Lower leg skin (tissue), 4 donors: ENCODE measurements around the gene SERTM1. TPM values are rescaled to one million over a fixed set of nuclear protein-coding genes. Genes with fewer than 3 reads are reported as not detected.

ENCODE experiments used
- DNase-seq, 2 donors: peaks; one replicate each; pipeline ENCODE4 v3.0.0-alpha.2; 2019; ENCODE audit warnings: low spot score in 2 of 2
- H3K4me3 ChIP-seq: fragments of 200-600 bp; sonication (generic); 2 replicates; pipeline ENCODE4 v1.5.1; 2017; ENCODE audit warnings: mild to moderate bottlenecking, low read depth; ENCODE audit not compliant: poor library complexity, severe bottlenecking
- CTCF ChIP-seq, 3 donors: fragments of 450-650 bp; IDR thresholded peaks; one replicate each; pipeline ENCODE4 v1.5.1; 2016; ENCODE audit warnings: antibody characterized with exemption in 3 of 3, mild to moderate bottlenecking in 3 of 3, moderate library complexity in 2 of 3
- POLR2A ChIP-seq, 2 donors: fragments of 450-650 bp; IDR thresholded peaks; one replicate each; pipeline ENCODE4 v1.6.1; 2016 to 2017; ENCODE audit warnings: antibody characterized with exemption in 2 of 2, mild to moderate bottlenecking in 1 of 2, moderate library complexity in 1 of 2
- WGBS, 2 donors: methylation state at CpG; one replicate each; pipeline ENCODE4 v1.1.5; 2018; 5-methylcytosine and 5-hydroxymethylcytosine counted together
- intact Hi-C: fragments of 100-400 bp; cut with DNase I; formaldehyde crosslinking; loops from one replicate; pipeline ENCODE4 v1.15.0; 2023; ENCODE audit warnings: low total_unique reads
- total RNA-seq, 4 donors: library from RNA; depleted of rRNA; stranded (reverse); fragments of >200 nt; gene quantifications; one replicate each; pipeline ENCODE4 v1.1.0, GENCODE V29; 2016

SERTM1 gene
- total RNA-seq, 4 donors from 2014 or later = not detected

GRCh38 chr13:36710396-36710795 lies 36.6 kb downstream of the SERTM1 start:
- WGBS, 2 donors = 90 to 92% methylated on average over 4 of the region's 4 CpGs
- TF ChIP-seq POLR2A (IDR thresholded peaks at IDR 0.05) = no peak
- TF ChIP-seq CTCF (IDR thresholded peaks at IDR 0.05) = no peak
- intact Hi-C loops = no loop called here
- no peak overlapping the region for H3K4me3 ChIP-seq
- no peak for DNase-seq

GRCh38 chr13:36712290-36712689 lies 38.5 kb downstream of the SERTM1 start:
- no peak overlapping the region for H3K4me3 ChIP-seq
- WGBS, 2 donors = 76 to 82% methylated on average over 3 of the region's 3 CpGs
- DNase-seq = no peak
- TF ChIP-seq POLR2A (IDR thresholded peaks at IDR 0.05) (no peak), CTCF (IDR thresholded peaks at IDR 0.05) (no peak)
- intact Hi-C loops = no loop called here

GRCh38 chr13:36712770-36713169 lies 39.0 kb downstream of the SERTM1 start:
- intact Hi-C loops = no loop called here
- H3K4me3 ChIP-seq = no peak overlapping the region
- WGBS, 2 donors = 47 to 51% methylated on average over 5 of the region's 5 CpGs
- TF ChIP-seq CTCF (IDR thresholded peaks at IDR 0.05) = no peak
- TF ChIP-seq POLR2A (IDR thresholded peaks at IDR 0.05) = no peak
- no peak for DNase-seq

GRCh38 chr13:36713887-36714286 lies 40.1 kb downstream of the SERTM1 start:
- H3K4me3 ChIP-seq = no peak overlapping the region
- intact Hi-C loops = no loop called here
- TF ChIP-seq CTCF (IDR thresholded peaks at IDR 0.05) = no peak
- TF ChIP-seq POLR2A (IDR thresholded peaks at IDR 0.05) = no peak
- WGBS, 2 donors = 17 to 20% methylated on average over 2 of the region's 2 CpGs
- DNase-seq = no peak

GRCh38 chr13:36715841-36716240 lies 42.0 kb downstream of the SERTM1 start:
- DNase-seq = no peak
- TF ChIP-seq POLR2A (IDR thresholded peaks at IDR 0.05) = no peak
- TF ChIP-seq CTCF (IDR thresholded peaks at IDR 0.05) = no peak
- WGBS, 2 donors = 70 to 74% methylated on average over 1 of the region's 1 CpG
- intact Hi-C loops = no loop called here
- no peak overlapping the region for H3K4me3 ChIP-seq

GRCh38 chr13:36717017-36717416 lies 43.2 kb downstream of the SERTM1 start:
- no peak for DNase-seq
- H3K4me3 ChIP-seq = no peak overlapping the region
- WGBS, 2 donors = 92 to 100% methylated on average over 2 of the region's 2 CpGs
- intact Hi-C loops = no loop called here
- no peak for TF ChIP-seq POLR2A (IDR thresholded peaks at IDR 0.05)
- no peak for TF ChIP-seq CTCF (IDR thresholded peaks at IDR 0.05)
